DND-41 (cell line): ENCODE results near the gene CORO6.
A peak's percentile ranks its signal among the peaks of the same experiment; 100 is the strongest.

Experiments used
- ATAC-seq: fragments of 200-7000 bp; cut with Tn5 transposase; 3 replicates; pipeline ENCODE4 v1.9.1; 2021; ENCODE audit warnings: low read depth; ENCODE audit not compliant: insufficient read depth
- DNase-seq: peaks from one replicate; pipeline ENCODE4 v3.0.0-alpha.2; 2020
- H2AFZ ChIP-seq: 2 replicates; pipeline ENCODE4 v1.6.0; 2012; ENCODE audit warnings: low read depth, low read length
- H3K27ac ChIP-seq: 2 replicates; pipeline ENCODE4 v1.5.1; 2012; ENCODE audit warnings: low read length, inconsistent platforms
- H3K27me3 ChIP-seq: fragments of 200-600 bp; sonication (generic); 2 replicates; pipeline ENCODE4 v1.6.0; 2012; ENCODE audit warnings: low read length, mild to moderate bottlenecking, inconsistent platforms; ENCODE audit not compliant: insufficient read depth, poor library complexity
- H3K36me3 ChIP-seq: 2 replicates; pipeline ENCODE4 v1.5.1; 2012; ENCODE audit warnings: low read length, inconsistent platforms; ENCODE audit not compliant: insufficient read depth
- H3K4me1 ChIP-seq: 2 replicates; pipeline ENCODE4 v1.5.1; 2012; ENCODE audit warnings: mild to moderate bottlenecking, low read length; ENCODE audit not compliant: insufficient read depth
- H3K4me2 ChIP-seq: 2 replicates; pipeline ENCODE4 v1.6.0; 2012; ENCODE audit warnings: mild to moderate bottlenecking, moderate library complexity, low read length, inconsistent platforms; ENCODE audit not compliant: insufficient read depth
- H3K4me3 ChIP-seq, 2 experiments: fragments of 200-600 bp in 1 of 2; shearing (Covaris generic) in 1 of 2; 2 replicates each; pipeline ENCODE4 v1.5.1; 2012 to 2016; ENCODE audit warnings: inconsistent platforms in 2 of 2, low read length in 2 of 2, mild to moderate bottlenecking in 2 of 2, low read depth in 1 of 2, moderate library complexity in 1 of 2
- H3K79me2 ChIP-seq: 2 replicates; pipeline ENCODE4 v1.6.0; 2012; ENCODE audit warnings: low read length, inconsistent platforms; ENCODE audit not compliant: insufficient read depth
- H3K9ac ChIP-seq: 2 replicates; pipeline ENCODE4 v1.6.0; 2012; ENCODE audit warnings: low read depth, mild to moderate bottlenecking, inconsistent platforms, low read length, moderate library complexity
- H3K9me3 ChIP-seq: 2 replicates; pipeline ENCODE4 v1.5.1; 2012; ENCODE audit warnings: low read length, moderate library complexity, mild to moderate bottlenecking, inconsistent platforms; ENCODE audit not compliant: insufficient read depth, severe bottlenecking
- H4K20me1 ChIP-seq: 2 replicates; pipeline ENCODE4 v1.6.0; 2012; ENCODE audit warnings: low read length; ENCODE audit not compliant: insufficient read depth
- EZH2 ChIP-seq: IDR thresholded peaks from 3 replicates; pipeline ENCODE4 v1.6.1; 2012; ENCODE audit warnings: borderline replicate concordance, low read depth, mild to moderate bottlenecking, moderate library complexity, low read length, inconsistent platforms; ENCODE audit not compliant: severe bottlenecking
- TF ChIP-seq, protein P1 (sequence below): IDR thresholded peaks from 2 replicates; pipeline ENCODE4 v1.5.1; 2012; ENCODE audit warnings: borderline replicate concordance, low read length, moderate library complexity, mild to moderate bottlenecking; ENCODE audit not compliant: poor library complexity, severe bottlenecking; ENCODE audit errors: extremely low read depth

CORO6 gene

DNA sequence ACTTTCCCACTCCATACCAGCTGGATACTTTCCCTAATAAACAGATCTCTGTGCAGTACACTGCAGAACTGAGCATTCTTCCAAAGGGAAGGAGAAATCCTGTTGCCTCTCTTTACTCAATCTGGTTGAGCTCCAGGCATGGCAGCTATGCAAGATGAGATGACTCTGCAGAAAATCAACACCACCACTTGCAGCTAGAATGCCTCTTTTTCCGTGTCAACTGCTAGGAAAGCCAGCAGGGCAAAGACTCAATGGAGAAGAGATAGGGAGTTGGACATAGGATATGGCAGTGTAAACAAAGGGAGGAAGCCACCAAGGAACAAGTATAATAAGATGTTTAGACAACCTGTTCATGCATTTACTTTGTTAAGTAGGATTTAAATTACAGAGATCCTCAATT lies 40.4 kb upstream of the CORO6 start:
- H3K36me3 ChIP-seq, result peaks cover 50% of the 10 kb centered on the region
- no peaks in the 10 kb centered on the region for H4K20me1 ChIP-seq

DNA sequence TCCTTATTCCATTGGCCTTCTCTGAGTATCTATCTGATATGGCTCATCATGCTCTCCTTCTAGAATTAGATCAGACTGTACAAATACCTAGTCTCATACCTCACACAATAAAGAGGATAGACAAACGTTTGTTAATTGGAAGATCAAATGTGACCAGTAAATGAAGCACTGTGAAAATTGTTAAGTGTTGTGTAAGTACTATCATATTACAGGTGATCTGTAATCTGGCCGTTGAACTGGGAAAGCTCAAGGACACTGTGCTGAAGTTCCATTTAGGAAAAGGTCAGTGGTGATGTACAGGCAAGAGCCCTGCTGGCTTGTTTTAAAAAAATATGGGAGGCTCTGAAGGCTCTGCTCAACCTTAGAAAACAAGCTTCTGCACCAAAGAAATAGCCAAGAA lies 38.5 kb upstream of the CORO6 start:
- H2AFZ ChIP-seq, result no peak overlapping the region
- TF ChIP-seq, protein P1, sequence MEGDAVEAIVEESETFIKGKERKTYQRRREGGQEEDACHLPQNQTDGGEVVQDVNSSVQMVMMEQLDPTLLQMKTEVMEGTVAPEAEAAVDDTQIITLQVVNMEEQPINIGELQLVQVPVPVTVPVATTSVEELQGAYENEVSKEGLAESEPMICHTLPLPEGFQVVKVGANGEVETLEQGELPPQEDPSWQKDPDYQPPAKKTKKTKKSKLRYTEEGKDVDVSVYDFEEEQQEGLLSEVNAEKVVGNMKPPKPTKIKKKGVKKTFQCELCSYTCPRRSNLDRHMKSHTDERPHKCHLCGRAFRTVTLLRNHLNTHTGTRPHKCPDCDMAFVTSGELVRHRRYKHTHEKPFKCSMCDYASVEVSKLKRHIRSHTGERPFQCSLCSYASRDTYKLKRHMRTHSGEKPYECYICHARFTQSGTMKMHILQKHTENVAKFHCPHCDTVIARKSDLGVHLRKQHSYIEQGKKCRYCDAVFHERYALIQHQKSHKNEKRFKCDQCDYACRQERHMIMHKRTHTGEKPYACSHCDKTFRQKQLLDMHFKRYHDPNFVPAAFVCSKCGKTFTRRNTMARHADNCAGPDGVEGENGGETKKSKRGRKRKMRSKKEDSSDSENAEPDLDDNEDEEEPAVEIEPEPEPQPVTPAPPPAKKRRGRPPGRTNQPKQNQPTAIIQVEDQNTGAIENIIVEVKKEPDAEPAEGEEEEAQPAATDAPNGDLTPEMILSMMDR, result no peak
- no peak for TF ChIP-seq EZH2
- H3K79me2 ChIP-seq, result no peaks in the 10 kb centered on the region
- ATAC-seq (no peak), DNase-seq (no peak)
- H3K9ac ChIP-seq, result no peak overlapping the region
- H3K27me3 ChIP-seq, result no peaks in the 10 kb centered on the region
- no peak overlapping the region for H3K27ac ChIP-seq
- no peaks in the 10 kb centered on the region for H3K4me1 ChIP-seq
- peaks cover 32% of the 10 kb centered on the region for H3K36me3 ChIP-seq
- no peaks in the 10 kb centered on the region for H3K9me3 ChIP-seq
- H3K4me3 ChIP-seq, result no peak overlapping the region
- H3K4me2 ChIP-seq, result no peak overlapping the region
- H4K20me1 ChIP-seq, result no peaks in the 10 kb centered on the region

More for the DNA sequence above, 40.4 kb upstream of the CORO6 start:
- Histone ChIP-seq H2AFZ (no peak overlapping the region), H3K9me3 (no peaks in the 10 kb centered on the region), H3K4me3 (no peak overlapping the region), H3K9ac (no peak overlapping the region), H3K27ac (no peak overlapping the region), H3K27me3 (no peaks in the 10 kb centered on the region), H3K4me1 (no peaks in the 10 kb centered on the region), H3K79me2 (no peaks in the 10 kb centered on the region), H3K4me2 (no peak overlapping the region)
- no peak for TF ChIP-seq EZH2
- TF ChIP-seq, protein P1, result no peak
- no peak for ATAC-seq
- DNase-seq, result no peak

DNA sequence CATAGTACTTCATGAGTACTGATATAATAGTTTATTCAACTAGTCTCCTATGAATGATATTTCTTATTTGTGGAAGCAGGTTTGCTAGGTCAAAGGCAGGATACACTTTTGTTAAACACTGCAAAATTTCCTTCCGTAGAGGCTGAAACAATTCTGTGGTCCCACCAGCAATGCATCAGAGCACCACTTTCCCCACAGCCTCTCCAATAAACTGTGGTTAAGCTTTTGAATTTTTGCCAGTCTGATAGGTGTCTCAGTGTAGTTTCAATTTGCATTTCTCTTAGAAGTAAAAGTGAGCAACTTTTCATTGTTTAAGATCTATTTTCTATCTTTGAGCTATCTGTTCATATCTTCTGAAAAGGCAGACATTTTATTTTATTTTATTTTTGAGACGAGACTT lies 36.4 kb upstream of the CORO6 start:
- Histone ChIP-seq H3K27ac (no peak overlapping the region), H2AFZ (no peak overlapping the region), H3K27me3 (no peaks in the 10 kb centered on the region), H3K9ac (no peak overlapping the region), H3K4me3 (no peak overlapping the region), H3K36me3 (peaks cover 25% of the 10 kb centered on the region), H3K79me2 (no peaks in the 10 kb centered on the region), H4K20me1 (no peaks in the 10 kb centered on the region; the same call in 1 of the 2 replicates), H3K4me1 (no peaks in the 10 kb centered on the region), H3K4me2 (no peak overlapping the region), H3K9me3 (no peaks in the 10 kb centered on the region)
- no peak for DNase-seq
- ATAC-seq, result peak; percentile 45; the same call in 1 of the 3 replicates
- TF ChIP-seq, protein P1, result no peak
- no peak for TF ChIP-seq EZH2

DNA sequence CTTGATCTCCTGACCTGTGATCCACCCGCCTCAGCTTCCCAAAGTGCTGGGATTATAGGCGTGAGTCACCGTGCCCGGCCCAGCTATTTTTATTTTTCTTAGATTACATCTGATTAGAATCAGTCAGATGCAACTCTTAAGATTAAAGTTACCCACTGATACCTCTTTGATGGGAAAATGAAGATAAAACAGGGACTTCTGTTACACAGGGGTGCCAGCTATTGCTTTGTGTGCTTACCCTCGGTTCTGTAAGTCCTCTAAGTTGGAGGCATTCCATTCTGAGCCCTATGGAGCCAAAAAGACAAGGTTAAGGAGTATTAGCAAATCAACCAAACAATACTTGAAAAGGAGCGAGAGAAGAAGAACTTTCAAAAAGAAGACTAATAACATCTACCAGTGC lies 32.6 kb upstream of the CORO6 start:
- H3K27ac ChIP-seq, result no peak overlapping the region
- no peaks in the 10 kb centered on the region; the same call in 1 of the 2 replicates for H4K20me1 ChIP-seq
- H3K36me3 ChIP-seq, result peaks cover 15% of the 10 kb centered on the region; the same call in 1 of the 2 replicates
- no peaks in the 10 kb centered on the region for H3K4me1 ChIP-seq
- no peak overlapping the region for H2AFZ ChIP-seq
- no peaks in the 10 kb centered on the region for H3K27me3 ChIP-seq
- no peak overlapping the region for H3K4me3 ChIP-seq
- no peak overlapping the region for H3K4me2 ChIP-seq
- no peak overlapping the region for H3K9ac ChIP-seq
- no peaks in the 10 kb centered on the region for H3K79me2 ChIP-seq
- no peak for TF ChIP-seq EZH2
- TF ChIP-seq, protein P1, result no peak
- no peaks in the 10 kb centered on the region for H3K9me3 ChIP-seq
- no peak for ATAC-seq
- DNase-seq, result no peak
